PFSK-1 (cell line): ENCODE measurements around the gene CEP41.

Experiments
- FOXP2 ChIP-seq: optimal IDR thresholded peaks from 2 replicates; pipeline ENCODE3; 2011; ENCODE audit warnings: borderline replicate concordance, control low read depth, inconsistent platforms; ENCODE audit not compliant: insufficient read depth; ENCODE audit errors: extremely low read length, extremely low read depth
- POLR2AphosphoS5 ChIP-seq: IDR thresholded peaks from 2 replicates; pipeline ENCODE4 v1.6.1; 2012; ENCODE audit warnings: low read depth, mild to moderate bottlenecking, control low read depth, low read length, moderate library complexity
- SIN3A ChIP-seq: IDR thresholded peaks from 2 replicates; pipeline ENCODE4 v1.6.1; 2012; ENCODE audit warnings: mild to moderate bottlenecking, low read length, moderate library complexity, borderline replicate concordance; ENCODE audit not compliant: insufficient read depth
- TAF1 ChIP-seq: IDR thresholded peaks from 2 replicates; pipeline ENCODE4 v1.6.1; 2012; ENCODE audit warnings: low read length, control low read depth, borderline replicate concordance; ENCODE audit not compliant: insufficient read depth
- TF ChIP-seq, protein P1 (sequence below), 2 experiments: IDR thresholded peaks; 2 replicates each; pipeline versions ENCODE4 v1.6.1 to v1.8.0; 2011 to 2012; ENCODE audit warnings: low read depth in 2 of 2, low read length in 2 of 2, control low read depth in 1 of 2, inconsistent platforms in 1 of 2, mild to moderate bottlenecking in 1 of 2, moderate library complexity in 1 of 2; ENCODE audit not compliant: insufficient read depth in 1 of 2

The CEP41 gene

DNA sequence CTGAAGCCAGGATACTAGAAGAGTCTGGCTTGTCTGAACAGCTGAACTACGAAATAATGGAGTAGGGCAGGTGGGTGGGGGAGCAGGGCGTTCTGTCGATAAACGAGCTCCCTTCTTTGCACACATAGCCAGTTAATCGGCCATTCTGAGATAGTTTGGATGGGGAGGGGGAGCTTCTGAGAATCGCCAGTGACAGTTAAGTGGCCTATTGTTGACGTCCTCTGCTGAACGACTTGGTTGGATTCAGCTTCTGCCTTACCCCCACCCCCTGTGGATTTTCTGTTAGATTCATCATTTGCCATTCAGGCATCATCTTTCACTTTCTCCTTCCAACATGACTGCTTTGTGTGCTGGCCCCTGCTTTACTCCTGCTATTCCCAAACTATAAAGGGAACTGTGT, 95.7 kb downstream of the CEP41 start:
- TF ChIP-seq TAF1 = no peak
- TF ChIP-seq, protein P1, sequence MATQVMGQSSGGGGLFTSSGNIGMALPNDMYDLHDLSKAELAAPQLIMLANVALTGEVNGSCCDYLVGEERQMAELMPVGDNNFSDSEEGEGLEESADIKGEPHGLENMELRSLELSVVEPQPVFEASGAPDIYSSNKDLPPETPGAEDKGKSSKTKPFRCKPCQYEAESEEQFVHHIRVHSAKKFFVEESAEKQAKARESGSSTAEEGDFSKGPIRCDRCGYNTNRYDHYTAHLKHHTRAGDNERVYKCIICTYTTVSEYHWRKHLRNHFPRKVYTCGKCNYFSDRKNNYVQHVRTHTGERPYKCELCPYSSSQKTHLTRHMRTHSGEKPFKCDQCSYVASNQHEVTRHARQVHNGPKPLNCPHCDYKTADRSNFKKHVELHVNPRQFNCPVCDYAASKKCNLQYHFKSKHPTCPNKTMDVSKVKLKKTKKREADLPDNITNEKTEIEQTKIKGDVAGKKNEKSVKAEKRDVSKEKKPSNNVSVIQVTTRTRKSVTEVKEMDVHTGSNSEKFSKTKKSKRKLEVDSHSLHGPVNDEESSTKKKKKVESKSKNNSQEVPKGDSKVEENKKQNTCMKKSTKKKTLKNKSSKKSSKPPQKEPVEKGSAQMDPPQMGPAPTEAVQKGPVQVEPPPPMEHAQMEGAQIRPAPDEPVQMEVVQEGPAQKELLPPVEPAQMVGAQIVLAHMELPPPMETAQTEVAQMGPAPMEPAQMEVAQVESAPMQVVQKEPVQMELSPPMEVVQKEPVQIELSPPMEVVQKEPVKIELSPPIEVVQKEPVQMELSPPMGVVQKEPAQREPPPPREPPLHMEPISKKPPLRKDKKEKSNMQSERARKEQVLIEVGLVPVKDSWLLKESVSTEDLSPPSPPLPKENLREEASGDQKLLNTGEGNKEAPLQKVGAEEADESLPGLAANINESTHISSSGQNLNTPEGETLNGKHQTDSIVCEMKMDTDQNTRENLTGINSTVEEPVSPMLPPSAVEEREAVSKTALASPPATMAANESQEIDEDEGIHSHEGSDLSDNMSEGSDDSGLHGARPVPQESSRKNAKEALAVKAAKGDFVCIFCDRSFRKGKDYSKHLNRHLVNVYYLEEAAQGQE (IDR thresholded peaks at IDR 0.05; ENCODE audit: insufficient read depth in 1 of 2, low read depth in 2 of 2, low read length in 2 of 2) = no peak
- TF ChIP-seq FOXP2 = no peak
- no peak for TF ChIP-seq POLR2AphosphoS5
- no peak for TF ChIP-seq SIN3A

DNA sequence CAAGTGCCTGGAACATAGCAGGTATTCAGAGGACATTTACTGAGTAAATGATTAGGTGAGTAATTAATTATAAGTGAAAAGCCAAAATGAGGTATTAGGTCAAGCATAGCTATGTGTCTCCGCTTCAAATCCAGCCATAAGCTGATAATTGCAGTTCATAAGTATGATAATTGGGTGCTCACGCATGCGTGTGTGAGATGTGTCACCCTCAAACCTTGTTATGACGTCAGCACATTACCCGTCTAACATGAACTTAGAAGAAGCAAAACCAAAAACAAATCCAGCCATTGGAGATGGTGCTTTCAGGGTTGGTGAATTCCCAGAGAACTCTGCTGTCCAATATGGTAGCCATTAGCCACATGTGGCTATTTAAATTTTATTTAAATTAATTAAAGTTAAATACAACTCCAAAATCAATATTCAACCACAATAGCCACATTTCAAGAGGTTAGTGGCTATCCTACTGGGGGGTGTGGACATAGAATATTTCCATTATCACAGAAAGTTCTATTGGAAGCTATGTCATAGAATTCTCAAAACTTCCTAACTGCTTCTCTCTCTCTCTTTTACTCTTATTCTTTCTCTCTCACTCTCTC, 96.4 kb downstream of the CEP41 start, which contains the start of gene CPA5:
Gene CPA5, plus strand, starts transcription at position 546 of the 596 bp plus-strand sequence. CDS start 1,670 bp downstream, outside the sequence.
- TF ChIP-seq POLR2AphosphoS5 = no peak
- TF ChIP-seq TAF1 = no peak
- TF ChIP-seq, protein P1 (IDR thresholded peaks at IDR 0.05; ENCODE audit: insufficient read depth in 1 of 2, low read depth in 2 of 2, low read length in 2 of 2) = no peak
- TF ChIP-seq FOXP2 = no peak
- TF ChIP-seq SIN3A = no peak
